ENCODE results near the gene ADRA2B. TPM values are rescaled to one million over a fixed set of nuclear protein-coding genes. Genes with fewer than 3 reads are reported as not detected.

The ADRA2B gene
- total RNA-seq, 6 experiments from 2014 or later = 1.7 to 8.1 (median 3.2) TPM

DNA sequence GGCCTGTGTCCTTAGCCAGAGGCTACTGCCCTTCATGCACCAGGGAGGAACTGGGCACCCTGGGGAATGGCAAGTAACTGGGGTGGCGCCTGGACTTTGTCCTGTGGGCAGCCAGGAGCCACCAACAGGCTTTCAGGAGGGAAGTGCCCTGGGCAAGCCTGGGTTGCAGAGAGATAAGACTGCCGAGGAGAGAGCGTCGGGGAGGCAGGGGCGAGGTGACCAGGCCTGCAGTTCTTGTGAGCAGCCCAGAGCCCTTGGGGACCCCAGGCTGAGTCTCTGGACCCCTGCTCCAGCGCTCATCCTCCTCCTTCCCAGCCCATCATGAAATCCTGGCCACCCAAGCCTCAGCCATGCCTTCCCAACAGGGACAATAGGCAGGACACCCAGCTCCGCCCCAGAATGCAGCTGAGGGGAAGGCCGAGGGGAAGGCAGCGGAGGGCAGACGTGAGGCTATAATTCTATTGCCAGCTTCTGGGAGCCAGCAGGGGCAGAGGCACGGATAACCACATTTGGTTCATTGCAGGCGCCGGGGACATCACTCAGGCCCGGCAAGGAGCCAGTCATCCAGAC is 25.1 kb downstream of the ADRA2B start:
- DNase-seq (no peak), ATAC-seq (peak in 3 of 4 donors; percentile 37 to 77 (median 55))
- no peaks in the 10 kb centered on the region for H3K4me1 ChIP-seq
- no peaks in the 10 kb centered on the region for H3K36me3 ChIP-seq
- H3K4me3 ChIP-seq = no peak overlapping the region
- H3K27me3 ChIP-seq = no peaks in the 10 kb centered on the region
- no CpG with 5 or more reads among the region's 14 CpGs for WGBS (ENCODE audit: insufficient coverage, low coverage, low lambda C conversion rate, missing lambda C conversion rate)
- H3K27ac ChIP-seq = no peak overlapping the region
- intact Hi-C loops (cut with DNase I) = no loop called here
- TF ChIP-seq POLR2A (IDR thresholded peaks at IDR 0.05) = no peak
- TF ChIP-seq, protein P1, sequence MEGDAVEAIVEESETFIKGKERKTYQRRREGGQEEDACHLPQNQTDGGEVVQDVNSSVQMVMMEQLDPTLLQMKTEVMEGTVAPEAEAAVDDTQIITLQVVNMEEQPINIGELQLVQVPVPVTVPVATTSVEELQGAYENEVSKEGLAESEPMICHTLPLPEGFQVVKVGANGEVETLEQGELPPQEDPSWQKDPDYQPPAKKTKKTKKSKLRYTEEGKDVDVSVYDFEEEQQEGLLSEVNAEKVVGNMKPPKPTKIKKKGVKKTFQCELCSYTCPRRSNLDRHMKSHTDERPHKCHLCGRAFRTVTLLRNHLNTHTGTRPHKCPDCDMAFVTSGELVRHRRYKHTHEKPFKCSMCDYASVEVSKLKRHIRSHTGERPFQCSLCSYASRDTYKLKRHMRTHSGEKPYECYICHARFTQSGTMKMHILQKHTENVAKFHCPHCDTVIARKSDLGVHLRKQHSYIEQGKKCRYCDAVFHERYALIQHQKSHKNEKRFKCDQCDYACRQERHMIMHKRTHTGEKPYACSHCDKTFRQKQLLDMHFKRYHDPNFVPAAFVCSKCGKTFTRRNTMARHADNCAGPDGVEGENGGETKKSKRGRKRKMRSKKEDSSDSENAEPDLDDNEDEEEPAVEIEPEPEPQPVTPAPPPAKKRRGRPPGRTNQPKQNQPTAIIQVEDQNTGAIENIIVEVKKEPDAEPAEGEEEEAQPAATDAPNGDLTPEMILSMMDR (IDR thresholded peaks at IDR 0.05) = no peak
- H3K9me3 ChIP-seq = no peaks in the 10 kb centered on the region

DNA sequence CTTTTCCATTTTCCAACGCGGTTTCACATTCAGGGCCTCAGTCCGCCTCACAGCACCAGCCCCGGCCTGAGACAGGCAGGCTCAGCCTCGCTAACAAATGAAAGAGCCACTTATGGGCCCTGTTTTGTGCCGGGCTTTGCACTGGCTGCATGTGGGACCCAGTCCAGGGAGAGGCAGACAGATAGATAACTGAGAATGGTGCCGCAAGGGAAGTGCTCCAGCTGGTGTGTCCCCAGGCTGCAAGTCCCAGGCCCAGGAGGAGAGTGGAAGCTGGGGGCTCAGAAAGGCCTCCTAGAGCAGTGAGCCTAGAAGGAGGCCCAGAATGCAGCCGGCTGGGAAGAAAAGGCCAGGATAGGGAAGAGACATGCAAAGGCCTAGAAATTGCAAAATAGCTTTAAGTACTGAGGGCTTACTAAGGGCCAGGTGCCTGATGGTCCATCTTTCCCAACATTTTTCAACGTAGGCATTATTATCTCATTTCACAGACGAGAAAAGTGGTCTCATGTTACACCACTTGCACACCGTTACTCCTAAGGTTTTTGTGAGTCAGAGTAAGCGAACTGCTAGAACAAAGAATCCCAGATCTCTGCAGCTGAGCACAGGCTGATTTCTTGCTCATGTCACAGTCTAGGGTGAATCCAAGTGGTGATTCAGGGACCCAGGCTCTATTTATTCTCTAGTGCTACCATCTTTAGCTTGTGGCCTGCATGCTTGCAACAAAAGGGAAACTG is 26.0 kb downstream of the ADRA2B start:
- Histone ChIP-seq H3K27ac (no peak overlapping the region), H3K4me3 (no peak overlapping the region), H3K9me3 (no peaks in the 10 kb centered on the region), H3K27me3 (no peaks in the 10 kb centered on the region), H3K36me3 (no peaks in the 10 kb centered on the region), H3K4me1 (no peaks in the 10 kb centered on the region)
- TF ChIP-seq POLR2A (IDR thresholded peaks at IDR 0.05) = no peak
- TF ChIP-seq, protein P1 (IDR thresholded peaks at IDR 0.05) = no peak
- ATAC-seq (no peak), DNase-seq (no peak)
- intact Hi-C loops (cut with DNase I) = no loop called here
- 84% methylated on average over 5 of the region's 12 CpGs for WGBS (ENCODE audit: insufficient coverage, low coverage, low lambda C conversion rate, missing lambda C conversion rate)

DNA sequence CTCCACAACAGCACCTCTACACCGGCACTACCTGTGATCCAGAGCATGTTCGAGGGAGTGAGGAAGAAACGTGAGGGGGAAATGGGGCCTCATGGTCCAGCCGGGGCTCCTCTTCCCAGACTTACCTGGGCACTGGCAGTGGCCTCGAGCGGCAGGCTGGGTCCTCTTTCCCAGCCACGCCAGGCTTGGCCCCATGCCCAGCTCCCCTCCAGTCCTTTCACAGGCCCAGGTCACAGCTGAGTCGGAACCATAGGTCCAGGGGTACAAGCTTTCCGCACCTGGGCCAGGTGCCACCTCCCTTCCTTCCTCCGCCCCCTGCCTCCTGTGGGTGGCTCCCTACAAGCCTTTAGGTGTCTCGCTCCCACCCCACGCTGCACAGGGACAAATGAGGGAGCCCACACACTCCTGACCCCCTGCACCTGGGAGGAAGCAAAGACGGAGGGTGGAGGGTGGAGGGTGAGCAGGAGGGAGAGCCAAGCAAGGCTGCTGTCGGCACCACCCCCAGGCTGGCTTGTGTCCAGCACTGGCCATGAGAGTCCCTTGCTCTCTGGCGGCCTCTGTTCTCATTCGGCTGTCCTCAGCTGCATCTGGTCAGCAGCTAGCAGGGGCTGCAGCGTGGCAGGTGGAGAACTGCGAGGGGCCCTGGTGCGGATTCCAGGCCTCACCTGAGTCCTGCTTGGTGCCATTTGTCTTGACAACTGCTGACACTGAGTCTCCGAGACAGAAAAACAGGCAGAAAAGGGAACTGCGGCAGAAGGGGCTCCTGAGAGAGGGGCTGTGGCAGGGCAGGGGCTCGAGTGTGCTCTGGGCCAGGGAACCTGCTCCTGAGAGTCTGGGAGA is 26.8 kb downstream of the ADRA2B start:
- TF ChIP-seq POLR2A (IDR thresholded peaks at IDR 0.05) = no peak
- TF ChIP-seq, protein P1 (IDR thresholded peaks at IDR 0.05) = no peak
- DNase-seq = peak in 1 of 3 donors; percentile 50
- intact Hi-C loops (cut with DNase I) = no loop called here
- ATAC-seq = no peak
- Histone ChIP-seq H3K27me3 (no peaks in the 10 kb centered on the region), H3K4me3 (no peak overlapping the region), H3K4me1 (no peaks in the 10 kb centered on the region), H3K36me3 (no peaks in the 10 kb centered on the region), H3K27ac (no peak overlapping the region), H3K9me3 (no peaks in the 10 kb centered on the region)
- 80% methylated on average over 14 of the region's 22 CpGs for WGBS (ENCODE audit: insufficient coverage, low coverage, low lambda C conversion rate, missing lambda C conversion rate)

DNA sequence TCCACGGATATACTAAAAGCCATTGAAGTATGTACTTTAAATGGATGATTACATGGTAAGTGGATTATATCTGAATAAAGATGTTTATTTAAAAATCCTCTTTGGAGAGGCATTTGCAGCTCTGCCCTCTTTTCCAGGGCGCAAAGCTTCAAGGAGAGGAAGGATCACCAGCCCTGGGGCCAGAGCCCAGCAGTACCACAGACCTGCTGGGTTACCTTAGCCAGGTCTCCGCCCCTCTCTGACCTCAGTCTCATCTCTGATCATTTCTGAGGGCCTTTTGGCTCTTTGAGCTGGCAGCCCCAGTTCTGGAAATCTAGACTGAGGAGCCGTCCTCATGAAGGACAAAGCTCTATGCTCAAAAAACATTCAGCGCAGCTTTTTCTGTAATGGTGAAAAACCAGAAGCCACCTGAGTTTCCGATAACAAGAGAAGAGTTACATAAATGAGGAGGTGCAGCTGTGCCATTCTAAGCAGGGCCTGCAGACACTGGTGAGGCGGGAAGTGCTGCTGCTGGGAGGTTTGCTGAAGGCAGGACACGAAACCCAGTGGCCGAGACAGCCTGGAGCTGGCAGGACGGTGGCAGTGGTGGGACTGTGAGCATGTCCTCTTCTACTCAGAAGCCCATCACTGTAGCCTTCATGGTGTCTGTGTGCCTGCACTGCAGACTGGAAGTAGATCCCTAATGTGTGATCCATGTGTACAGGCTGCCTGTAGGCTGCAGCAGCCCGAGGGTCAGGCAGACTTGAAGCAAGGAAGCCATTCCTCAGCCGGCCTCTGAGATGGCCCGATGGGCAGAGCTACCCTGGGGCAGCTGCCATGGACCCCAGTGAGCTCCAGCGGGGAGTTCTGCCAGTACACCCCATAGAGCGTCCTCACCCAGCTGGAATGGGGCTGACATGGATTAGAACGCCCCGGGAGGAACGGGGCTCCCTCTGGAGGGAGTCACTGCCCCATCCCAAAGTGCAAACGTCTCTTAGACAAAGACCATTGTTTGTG is 27.7 kb downstream of the ADRA2B start:
- Histone ChIP-seq H3K36me3 (no peaks in the 10 kb centered on the region), H3K27ac (no peak overlapping the region), H3K4me1 (no peaks in the 10 kb centered on the region), H3K9me3 (no peaks in the 10 kb centered on the region), H3K27me3 (no peaks in the 10 kb centered on the region), H3K4me3 (no peak overlapping the region)
- intact Hi-C loops (cut with DNase I) = no loop called here
- DNase-seq (no peak), ATAC-seq (no peak)
- 74% methylated on average over 7 of the region's 19 CpGs for WGBS (ENCODE audit: insufficient coverage, low coverage, low lambda C conversion rate, missing lambda C conversion rate)
- TF ChIP-seq, protein P1 (IDR thresholded peaks at IDR 0.05) = no peak
- TF ChIP-seq POLR2A (IDR thresholded peaks at IDR 0.05) = no peak
